Measurements from ENCODE around the gene MYEOV. TPM values are rescaled to one million over a fixed set of nuclear protein-coding genes. Genes with fewer than 3 reads are reported as not detected.

MYEOV gene
- 0.74 and 1.00 TPM in 2 replicates for total RNA-seq

DNA sequence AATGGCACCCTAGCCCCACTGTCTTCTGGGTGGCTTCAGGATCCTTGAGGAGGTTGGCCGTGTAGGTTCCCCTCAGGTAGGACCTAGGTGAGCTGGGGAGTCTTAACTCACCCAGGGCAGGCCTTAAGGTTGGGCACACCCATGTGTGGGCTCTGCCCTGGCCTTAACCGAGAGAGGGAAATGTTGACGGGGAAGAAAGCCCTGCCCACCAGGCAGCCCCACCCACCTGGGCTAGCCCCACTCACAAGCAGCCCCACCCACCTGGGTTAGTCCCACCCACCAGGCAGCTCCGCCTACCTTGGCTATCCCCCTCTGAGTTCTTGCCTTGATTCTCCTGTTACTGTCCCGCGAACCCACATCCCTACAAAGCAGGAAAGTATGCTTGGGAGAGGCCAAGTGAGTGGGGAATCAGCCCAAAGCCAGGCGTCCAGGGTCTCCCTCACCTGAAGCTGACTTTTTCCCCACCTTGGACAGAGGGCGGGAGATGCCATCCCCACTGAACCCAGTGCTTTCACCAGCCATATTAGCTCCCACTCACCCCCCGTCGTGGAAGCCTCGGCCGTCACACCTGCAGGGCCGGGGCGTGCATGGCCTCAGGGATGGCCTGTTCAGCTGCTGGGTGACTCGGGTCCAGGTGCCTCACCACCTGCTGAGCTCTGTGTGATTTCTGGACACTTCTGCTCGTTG lies at the start of gene MYEOV:
TSS of gene MYEOV (plus strand) at position 337 of the 687 bp plus-strand sequence. CDS start 1,200 bp downstream, outside the sequence.

Other genes with a start within 250 kb of the MYEOV start
- 10.4 and 10.9 TPM in 2 replicates for gene TPCN2, start 245.2 kb upstream of the MYEOV start, total RNA-seq
- gene SMIM38, start 138.2 kb upstream of the MYEOV start, total RNA-seq: 0.14 and 0.28 TPM in 2 replicates
- not detected in 2 replicates for gene LINC01488, start 187.5 kb downstream of the MYEOV start, total RNA-seq